PC-9 (cell line): ENCODE data around the gene DNAJC3.
"Not testable (repeated sequence)": the region's sequence is repeated elsewhere in the genome, so short reads cannot be mapped to it uniquely, and the experiment has no call there.

Experiments
- CTCF ChIP-seq: fragments of 200-600 bp; sonication (generic); conservative IDR thresholded peaks from 2 replicates; pipeline ENCODE4 v1.6.1; 2017; ENCODE audit warnings: mixed run types, antibody characterized with exemption, mild to moderate bottlenecking, moderate library complexity
- EZH2 ChIP-seq: fragments of 200-600 bp; sonication (generic); IDR thresholded peaks from 2 replicates; pipeline ENCODE4 v1.8.0; 2017; ENCODE audit warnings: antibody characterized with exemption, low read depth

GRCh38 chr13:95667235-95667634, 9.7 kb upstream of the DNAJC3 start:
- not testable (repeated sequence) for TF ChIP-seq CTCF, EZH2
